Ishikawa (cell line): Measurements from ENCODE around the gene DNAH12.

Experiments
- CREB1 ChIP-seq: IDR thresholded peaks from 2 replicates; pipeline ENCODE4 v1.6.1; 2012; ENCODE audit warnings: low read depth
- EGR1 ChIP-seq: IDR thresholded peaks from 2 replicates; pipeline ENCODE4 v1.6.1; 2012
- EP300 ChIP-seq: IDR thresholded peaks from 2 replicates; pipeline ENCODE4 v1.6.1; 2012; ENCODE audit warnings: borderline replicate concordance
- NFIC ChIP-seq: IDR thresholded peaks from 2 replicates; pipeline ENCODE4 v1.6.1; 2012
- RAD21 ChIP-seq: IDR thresholded peaks from 2 replicates; pipeline ENCODE4 v1.6.1; 2012; ENCODE audit warnings: low read depth
- REST ChIP-seq: IDR thresholded peaks from 2 replicates; pipeline ENCODE4 v1.6.1; 2012; ENCODE audit warnings: low read depth, mild to moderate bottlenecking
- USF1 ChIP-seq: IDR thresholded peaks from 2 replicates; pipeline ENCODE4 v1.6.1; 2012

- TF ChIP-seq CREB1 (no peak), EP300 (no peak), USF1 (no peak), NFIC (no peak), RAD21 (no peak), REST (no peak), EGR1 (no peak)
Observed at GRCh38 chr3:57577801-57578200, 33.7 kb upstream of the DNAH12 start.
